ENCODE results near the gene GALNT2.

DNA sequence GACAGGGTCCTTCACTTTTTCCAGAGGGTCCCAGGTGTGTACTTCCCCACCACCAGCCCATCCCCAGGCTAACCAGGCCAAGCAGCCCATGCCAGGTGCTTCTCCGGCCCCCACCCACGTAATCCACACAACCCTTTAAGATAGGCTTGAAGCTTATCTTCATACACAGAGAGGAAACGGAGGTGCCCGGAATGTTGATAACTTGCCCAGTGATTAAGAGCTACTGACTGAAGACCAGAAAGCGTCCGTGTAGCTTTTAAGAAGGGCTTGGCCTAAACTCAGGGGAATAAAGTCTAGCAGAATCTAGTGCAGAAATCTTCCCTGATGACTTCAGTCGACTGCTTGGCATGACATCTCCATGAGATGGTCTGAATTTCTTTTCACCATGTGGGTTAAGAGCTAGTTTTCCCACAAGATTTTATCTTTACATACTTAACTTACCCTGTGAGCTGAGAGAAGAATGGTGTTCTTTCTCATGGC is 138.7 kb downstream of the GALNT2 start:
- no peak for TF ChIP-seq CTCF (IDR thresholded peaks at IDR 0.05; ENCODE audit: insufficient read depth, low read length, poor library complexity, severe bottlenecking)
- TF ChIP-seq EZH2phosphoT487 (conservative IDR thresholded peaks at IDR 0.05; ENCODE audit: low read length) = no peak
